Stimulated activated CD4-positive, alpha-beta T cell treated with anti-CD3 and anti-CD28 coated beads, Interleukin-15, amount 100 ng/mL, for 48 hours (primary cell): Measurements from ENCODE around the gene ENO4.

ENCODE experiments used
- DNase-seq, 2 donors: peaks; one replicate each; pipeline ENCODE4 v3.0.0-alpha.2; 2020; ENCODE audit warnings: low read depth in 2 of 2

Gene ENO4, protein sequence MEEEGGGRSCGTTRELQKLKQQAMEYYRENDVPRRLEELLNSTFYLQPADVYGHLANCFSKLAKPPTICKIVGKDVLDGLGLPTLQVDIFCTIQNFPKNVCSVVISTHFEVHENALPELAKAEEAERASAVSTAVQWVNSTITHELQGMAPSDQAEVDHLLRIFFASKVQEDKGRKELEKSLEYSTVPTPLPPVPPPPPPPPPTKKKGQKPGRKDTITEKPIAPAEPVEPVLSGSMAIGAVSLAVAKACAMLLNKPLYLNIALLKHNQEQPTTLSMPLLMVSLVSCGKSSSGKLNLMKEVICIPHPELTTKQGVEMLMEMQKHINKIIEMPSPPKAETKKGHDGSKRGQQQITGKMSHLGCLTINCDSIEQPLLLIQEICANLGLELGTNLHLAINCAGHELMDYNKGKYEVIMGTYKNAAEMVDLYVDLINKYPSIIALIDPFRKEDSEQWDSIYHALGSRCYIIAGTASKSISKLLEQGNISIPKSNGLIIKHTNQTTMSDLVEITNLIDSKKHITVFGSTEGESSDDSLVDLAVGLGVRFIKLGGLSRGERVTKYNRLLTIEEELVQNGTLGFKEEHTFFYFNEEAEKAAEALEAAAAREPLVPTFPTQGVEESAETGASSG

DNA sequence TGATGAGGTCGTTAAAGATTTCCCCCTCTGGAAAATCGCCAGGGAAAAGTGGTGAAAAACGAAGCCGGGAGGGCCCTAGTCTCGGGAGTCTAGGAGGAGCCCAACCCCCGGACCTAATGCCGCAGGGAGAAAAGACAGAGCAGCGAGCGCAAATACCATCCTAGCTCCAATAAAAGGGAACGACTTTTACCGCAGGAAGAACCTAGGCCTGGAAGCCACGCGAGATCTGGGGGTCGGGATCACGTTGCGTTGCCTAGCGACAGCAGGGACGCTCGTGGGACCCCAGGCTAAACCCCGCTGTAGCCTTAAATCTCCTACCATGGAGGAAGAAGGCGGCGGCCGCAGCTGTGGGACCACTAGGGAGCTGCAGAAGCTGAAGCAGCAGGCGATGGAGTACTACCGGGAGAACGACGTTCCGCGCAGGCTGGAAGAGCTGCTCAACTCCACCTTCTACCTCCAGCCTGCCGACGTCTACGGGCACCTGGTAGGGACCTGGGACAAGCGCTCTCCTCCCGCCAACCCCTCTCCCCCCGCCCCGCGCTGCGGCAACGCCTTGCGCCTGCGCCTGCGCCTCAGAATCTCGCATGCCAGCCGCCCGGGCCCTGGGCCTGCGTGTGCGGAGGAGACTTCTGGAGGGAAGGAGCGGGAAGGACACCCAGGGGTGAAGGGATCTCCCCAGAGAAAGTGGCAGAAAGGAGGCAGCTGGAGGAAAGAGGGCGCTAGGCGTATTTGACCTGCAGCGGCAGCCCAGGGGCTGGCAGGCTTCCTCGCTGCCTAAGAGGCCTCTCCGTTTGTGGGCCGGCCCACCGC, at the start of gene ENO4:
TSS of gene ENO4 (plus strand) at position 252 of the 810 bp plus-strand sequence. CDS start at position 320, 68 bp downstream.
- peak; percentile 13 to 19 for DNase-seq

GRCh38 chr10:116800286-116800929, 48.9 kb upstream of the ENO4 start:
- DNase-seq, result no peak

DNA sequence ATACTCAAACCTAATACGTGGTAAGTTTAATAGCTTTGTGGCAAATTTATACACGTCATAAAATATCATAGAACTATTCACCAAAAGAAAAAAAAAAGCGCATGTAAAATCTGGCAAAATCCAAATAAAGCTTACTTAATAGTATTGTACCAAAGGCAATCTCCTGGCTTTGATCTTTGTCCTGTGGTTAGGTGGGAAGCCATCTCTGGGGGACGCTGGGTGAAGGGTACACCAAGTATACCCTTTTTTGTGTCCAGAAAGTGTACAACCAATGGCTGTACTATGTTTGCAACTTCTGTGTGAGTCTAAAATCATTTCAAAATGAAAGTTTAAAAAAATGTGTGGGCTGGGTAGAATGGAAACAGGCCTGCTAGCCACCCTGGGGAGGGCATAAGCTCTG, 47.6 kb upstream of the ENO4 start:
- no peak for DNase-seq

GRCh38 chr10:116802474-116802873, 46.8 kb upstream of the ENO4 start:
- no peak for DNase-seq

GRCh38 chr10:116802876-116803275, 46.4 kb upstream of the ENO4 start:
- no peak for DNase-seq

GRCh38 chr10:116803451-116804249, 45.6 kb upstream of the ENO4 start:
- no peak for DNase-seq

- DNase-seq, result no peak
These were observed 40.6 kb upstream of the ENO4 start for GRCh38 chr10:116808706-116809105.

DNA sequence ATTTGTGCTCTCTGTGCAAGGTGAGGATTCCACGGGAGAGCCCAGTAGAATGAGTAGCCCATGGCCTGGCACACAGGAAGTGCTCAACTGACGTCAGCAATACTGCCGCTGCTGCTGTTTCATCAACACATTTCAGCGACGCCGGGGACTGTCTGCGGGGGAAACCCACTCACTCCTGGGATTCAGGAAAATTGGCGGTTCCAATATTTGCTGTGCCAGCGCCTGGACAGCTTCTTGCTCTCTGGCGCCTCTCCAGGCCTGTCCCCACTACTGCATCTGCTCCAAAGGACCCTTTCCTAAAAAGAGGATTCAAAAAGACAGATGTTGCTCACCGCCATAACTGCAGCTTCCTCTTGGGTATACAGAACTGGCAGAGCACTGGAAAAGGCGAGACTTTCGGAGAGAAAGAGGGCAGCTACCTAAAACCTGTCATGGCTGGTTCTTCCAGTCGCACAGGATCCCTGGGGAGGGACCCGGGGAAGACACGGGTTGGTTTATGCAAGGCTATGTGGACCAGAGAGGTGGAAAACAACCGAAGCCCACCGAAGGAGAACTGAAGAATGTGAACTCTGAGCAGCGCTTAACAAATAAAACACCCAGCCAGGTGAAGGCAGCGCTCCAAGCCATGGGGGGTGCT, 39.7 kb upstream of the ENO4 start:
- no peak for DNase-seq

DNA sequence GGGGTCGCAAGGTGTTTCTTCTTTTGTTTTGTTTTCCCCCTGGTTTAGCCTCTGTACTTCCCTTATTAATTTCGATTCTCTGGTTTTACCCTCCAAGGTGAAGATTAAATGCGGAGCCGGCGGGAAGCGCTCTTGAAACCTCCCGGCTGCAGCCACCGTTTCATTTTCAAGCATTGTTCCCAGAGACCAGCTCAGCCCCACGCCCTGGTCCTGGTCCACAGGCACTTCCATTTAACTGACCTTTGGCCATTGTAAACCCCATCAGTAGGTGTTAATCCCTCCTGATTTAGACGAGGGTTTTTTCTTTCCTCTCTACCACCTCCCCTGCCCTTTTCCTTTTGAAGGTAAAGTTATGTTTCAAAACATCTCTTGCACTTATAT, 39.2 kb upstream of the ENO4 start:
- DNase-seq, result no peak

- DNase-seq, result no peak
These were observed 38.4 kb upstream of the ENO4 start for GRCh38 chr10:116810895-116811294.

DNA sequence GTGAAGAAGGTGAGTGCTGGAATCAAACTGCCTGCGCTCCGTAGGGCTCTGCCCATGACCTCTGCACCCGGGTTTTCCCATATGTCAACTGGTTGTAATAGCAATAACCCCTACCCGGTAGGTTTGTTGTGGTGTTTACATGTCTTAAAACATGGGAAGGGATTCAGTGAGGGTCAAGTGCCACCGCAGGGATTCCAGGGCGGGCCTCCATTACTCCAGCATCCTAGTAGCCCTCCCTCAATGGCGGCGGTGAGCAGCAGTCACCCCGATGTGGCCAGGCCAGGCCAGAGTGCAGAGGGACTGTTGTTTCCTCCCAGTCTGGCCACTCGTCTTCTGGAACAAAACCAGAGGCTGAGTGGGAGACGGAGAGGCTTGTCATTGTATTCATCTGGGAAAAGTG, 37.6 kb upstream of the ENO4 start:
- no peak for DNase-seq

- no peak for DNase-seq
These were observed 33.5 kb upstream of the ENO4 start for GRCh38 chr10:116815641-116816415.

- no peak for DNase-seq
These were observed 32.1 kb upstream of the ENO4 start for GRCh38 chr10:116817178-116817577.

- no peak for DNase-seq
These were observed 31.4 kb upstream of the ENO4 start for GRCh38 chr10:116817780-116818343.

GRCh38 chr10:116819999-116820677, 29.2 kb upstream of the ENO4 start:
- DNase-seq, result no peak

DNA sequence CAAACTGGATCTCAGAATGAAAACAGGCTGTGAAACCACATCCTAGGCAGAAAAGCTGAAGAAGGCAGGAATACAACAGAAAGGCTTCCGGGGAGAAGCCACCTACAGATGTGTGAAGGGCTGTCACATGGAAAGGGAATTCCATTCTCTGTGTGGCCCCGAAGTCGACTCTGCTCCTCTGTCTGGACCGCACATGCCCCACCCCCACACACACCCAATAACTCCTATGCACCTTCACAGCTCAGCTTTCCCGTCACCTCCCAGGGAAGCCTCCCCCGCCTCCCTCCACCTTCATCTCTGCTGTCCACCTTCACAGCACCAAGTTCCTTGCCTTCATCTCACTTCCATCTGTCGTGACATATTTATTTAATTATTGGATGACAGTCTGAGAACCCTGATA, 23.4 kb upstream of the ENO4 start:
- no peak for DNase-seq

DNA sequence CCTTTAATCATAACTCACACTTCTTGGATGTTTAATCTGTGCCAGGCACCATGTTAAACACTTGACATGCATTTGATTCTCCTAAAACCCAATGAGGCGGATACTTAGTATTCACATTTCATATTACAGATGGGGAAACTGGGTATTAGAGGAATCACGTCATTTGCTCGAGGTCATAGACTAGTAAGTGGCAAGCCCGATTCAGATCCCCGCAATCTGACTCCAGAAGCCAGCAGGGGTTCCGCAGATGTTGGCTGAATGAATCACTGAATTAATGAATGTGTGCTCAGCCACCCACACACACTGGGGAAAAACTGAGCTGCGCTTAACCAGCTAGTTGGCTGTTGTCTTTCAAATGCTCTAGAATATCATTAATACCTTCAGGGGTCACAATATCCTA, 22.5 kb upstream of the ENO4 start:
- DNase-seq, result no peak

DNA sequence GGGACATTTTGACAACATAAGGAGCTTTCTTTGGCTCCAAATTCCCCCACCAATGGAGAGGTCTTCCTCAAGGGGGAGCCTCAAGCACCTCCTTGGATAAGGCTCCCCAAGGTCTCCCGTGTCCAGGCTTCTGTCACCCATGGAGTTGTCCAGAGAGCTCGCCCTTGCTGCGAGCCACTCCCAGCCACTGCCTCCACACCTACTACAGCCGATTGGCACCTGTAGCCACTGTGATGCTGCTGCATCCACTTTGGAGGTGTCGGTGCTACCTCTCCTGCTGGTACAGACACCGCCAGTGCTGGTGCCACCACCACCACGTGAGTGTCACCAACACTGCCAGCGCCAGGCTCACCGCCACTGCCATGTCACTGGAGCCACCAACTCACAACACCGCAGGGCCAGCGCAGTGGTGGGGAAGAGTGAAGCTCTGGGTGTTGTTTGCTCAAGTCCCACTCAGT, 22.1 kb upstream of the ENO4 start:
- no peak for DNase-seq

GRCh38 chr10:116828116-116828515, 21.2 kb upstream of the ENO4 start:
- no peak for DNase-seq
